OCI-LY1 (cell line): ENCODE measurements around the gene LIMA1.

Source experiments
- EZH2 ChIP-seq: fragments of 200-600 bp; sonication (generic), shearing (Covaris generic); IDR thresholded peaks from 2 replicates; pipeline ENCODE4 v1.8.0; 2017; ENCODE audit warnings: borderline replicate concordance, mixed run types, mild to moderate bottlenecking, antibody characterized with exemption, low read length, moderate library complexity, mixed read lengths
- TF ChIP-seq, protein P1 (sequence below): fragments of 200-600 bp; sonication (generic), shearing (Covaris generic); IDR thresholded peaks from 2 replicates; pipeline ENCODE4 v1.5.1; 2017; ENCODE audit warnings: mild to moderate bottlenecking, antibody characterized with exemption, low read length, moderate library complexity, mixed read lengths

DNA sequence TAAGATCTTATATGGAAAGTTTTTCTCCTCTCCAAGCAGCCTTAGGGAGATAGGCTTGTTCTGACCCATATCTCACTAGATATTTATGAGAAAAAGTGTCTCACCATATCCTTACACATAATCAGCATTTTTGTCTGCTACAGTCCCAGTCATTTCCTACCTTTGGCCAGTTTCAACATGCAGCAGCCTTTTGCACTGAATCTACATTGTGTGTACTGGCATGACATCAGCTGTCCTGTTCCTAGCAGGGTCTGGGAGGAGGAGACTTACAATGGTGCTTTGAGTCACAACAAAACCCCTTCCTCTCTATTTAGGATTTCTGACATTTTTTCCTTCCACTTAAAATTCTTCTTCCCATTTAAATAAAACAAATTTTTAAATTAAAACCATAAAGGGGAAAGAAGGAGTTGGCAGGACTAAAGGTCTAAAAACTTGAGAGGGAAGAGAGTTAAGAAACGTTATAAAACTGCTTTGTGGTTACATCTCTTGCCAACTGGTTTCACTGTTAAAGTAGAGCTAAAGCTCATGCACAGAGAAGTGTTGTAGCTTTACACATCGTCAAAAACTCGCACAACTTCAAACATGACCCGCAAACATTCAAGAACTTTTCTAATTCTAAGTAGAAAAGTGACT, 62.8 kb downstream of the LIMA1 start:
- TF ChIP-seq, protein P1, sequence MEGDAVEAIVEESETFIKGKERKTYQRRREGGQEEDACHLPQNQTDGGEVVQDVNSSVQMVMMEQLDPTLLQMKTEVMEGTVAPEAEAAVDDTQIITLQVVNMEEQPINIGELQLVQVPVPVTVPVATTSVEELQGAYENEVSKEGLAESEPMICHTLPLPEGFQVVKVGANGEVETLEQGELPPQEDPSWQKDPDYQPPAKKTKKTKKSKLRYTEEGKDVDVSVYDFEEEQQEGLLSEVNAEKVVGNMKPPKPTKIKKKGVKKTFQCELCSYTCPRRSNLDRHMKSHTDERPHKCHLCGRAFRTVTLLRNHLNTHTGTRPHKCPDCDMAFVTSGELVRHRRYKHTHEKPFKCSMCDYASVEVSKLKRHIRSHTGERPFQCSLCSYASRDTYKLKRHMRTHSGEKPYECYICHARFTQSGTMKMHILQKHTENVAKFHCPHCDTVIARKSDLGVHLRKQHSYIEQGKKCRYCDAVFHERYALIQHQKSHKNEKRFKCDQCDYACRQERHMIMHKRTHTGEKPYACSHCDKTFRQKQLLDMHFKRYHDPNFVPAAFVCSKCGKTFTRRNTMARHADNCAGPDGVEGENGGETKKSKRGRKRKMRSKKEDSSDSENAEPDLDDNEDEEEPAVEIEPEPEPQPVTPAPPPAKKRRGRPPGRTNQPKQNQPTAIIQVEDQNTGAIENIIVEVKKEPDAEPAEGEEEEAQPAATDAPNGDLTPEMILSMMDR: no peak
- no peak for TF ChIP-seq EZH2
